ENCODE data around the gene PPP2R3B. TPM values are rescaled to one million over a fixed set of nuclear protein-coding genes. Genes with fewer than 3 reads are reported as not detected.

PPP2R3B gene
- total and polyA plus RNA-seq, 2 of the 13 experiments (the other 11 are each of a cell fraction or from before 2014, with no cell fraction given), result 17.0 to 21.4 TPM

DNA sequence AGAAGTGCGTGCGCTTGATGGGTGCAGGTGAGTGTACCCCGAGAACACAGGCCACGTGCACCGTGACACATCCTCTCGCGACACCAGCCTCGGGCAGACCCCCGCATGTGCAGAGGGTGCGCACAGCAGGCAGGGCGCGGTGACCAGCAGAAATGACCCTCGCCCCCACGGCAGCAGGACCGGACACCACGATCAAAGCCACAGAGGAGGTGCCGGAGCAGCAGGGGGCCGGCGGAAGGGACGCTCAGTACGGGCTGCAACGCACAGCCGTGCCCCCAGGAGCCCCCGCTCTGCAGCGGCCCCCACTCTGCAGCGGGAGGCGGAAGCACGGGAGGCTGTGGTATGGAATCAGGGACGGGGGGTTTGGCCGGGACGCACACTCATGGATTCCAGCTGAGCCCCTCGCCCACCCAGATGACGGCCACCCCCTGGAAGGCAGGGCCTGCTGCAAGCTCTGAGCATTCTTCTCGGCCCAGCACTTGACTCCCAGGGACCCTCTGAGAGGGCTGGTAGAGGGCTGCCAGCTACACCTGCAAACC lies 17.1 kb downstream of the PPP2R3B start:
- 95% methylated on average over 24 of the region's 34 CpGs for WGBS (ENCODE audit: low lambda C conversion rate)
- intact Hi-C loops (cut with micrococcal nuclease; ENCODE audit: unreplicated experiment), result loop anchor here (10.0 kb wide), 1 partner anchor 45 kb away; no protein-coding TSS in a partner anchor
- no peak for FAIRE-seq
- ATAC-seq, result no peak
- H3K27me3 ChIP-seq (ENCODE audit: control insufficient read depth in 1 of 2, insufficient read depth in 2 of 2, low read length in 2 of 2), result no peaks in the 10 kb centered on the region; a peak in 1 of 5 replicates
- TF ChIP-seq ZNF335 (CRISPR knock-in tag; IDR thresholded peaks at IDR 0.05), result no peak
- TF ChIP-seq NFIC (IDR thresholded peaks at IDR 0.05; ENCODE audit: low read length), result no peak
- no peak for TF ChIP-seq TCF7 (IDR thresholded peaks at IDR 0.05; ENCODE audit: low read depth)
- no peak for TF ChIP-seq ZNF337 (CRISPR knock-in tag; IDR thresholded peaks at IDR 0.05; ENCODE audit: borderline replicate concordance, low read depth)
- TF ChIP-seq NBN (conservative IDR thresholded peaks at IDR 0.05), result no peak
- TF ChIP-seq ZNF326 (CRISPR knock-in tag; IDR thresholded peaks at IDR 0.05; ENCODE audit: borderline replicate concordance), result no peak
- TF ChIP-seq, protein P1, sequence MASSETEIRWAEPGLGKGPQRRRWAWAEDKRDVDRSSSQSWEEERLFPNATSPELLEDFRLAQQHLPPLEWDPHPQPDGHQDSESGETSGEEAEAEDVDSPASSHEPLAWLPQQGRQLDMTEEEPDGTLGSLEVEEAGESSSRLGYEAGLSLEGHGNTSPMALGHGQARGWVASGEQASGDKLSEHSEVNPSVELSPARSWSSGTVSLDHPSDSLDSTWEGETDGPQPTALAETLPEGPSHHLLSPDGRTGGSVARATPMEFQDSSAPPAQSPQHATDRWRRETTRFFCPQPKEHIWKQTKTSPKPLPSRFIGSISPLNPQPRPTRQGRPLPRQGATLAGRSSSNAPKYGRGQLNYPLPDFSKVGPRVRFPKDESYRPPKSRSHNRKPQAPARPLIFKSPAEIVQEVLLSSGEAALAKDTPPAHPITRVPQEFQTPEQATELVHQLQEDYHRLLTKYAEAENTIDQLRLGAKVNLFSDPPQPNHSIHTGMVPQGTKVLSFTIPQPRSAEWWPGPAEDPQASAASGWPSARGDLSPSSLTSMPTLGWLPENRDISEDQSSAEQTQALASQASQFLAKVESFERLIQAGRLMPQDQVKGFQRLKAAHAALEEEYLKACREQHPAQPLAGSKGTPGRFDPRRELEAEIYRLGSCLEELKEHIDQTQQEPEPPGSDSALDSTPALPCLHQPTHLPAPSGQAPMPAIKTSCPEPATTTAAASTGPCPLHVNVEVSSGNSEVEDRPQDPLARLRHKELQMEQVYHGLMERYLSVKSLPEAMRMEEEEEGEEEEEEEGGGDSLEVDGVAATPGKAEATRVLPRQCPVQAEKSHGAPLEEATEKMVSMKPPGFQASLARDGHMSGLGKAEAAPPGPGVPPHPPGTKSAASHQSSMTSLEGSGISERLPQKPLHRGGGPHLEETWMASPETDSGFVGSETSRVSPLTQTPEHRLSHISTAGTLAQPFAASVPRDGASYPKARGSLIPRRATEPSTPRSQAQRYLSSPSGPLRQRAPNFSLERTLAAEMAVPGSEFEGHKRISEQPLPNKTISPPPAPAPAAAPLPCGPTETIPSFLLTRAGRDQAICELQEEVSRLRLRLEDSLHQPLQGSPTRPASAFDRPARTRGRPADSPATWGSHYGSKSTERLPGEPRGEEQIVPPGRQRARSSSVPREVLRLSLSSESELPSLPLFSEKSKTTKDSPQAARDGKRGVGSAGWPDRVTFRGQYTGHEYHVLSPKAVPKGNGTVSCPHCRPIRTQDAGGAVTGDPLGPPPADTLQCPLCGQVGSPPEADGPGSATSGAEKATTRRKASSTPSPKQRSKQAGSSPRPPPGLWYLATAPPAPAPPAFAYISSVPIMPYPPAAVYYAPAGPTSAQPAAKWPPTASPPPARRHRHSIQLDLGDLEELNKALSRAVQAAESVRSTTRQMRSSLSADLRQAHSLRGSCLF (CRISPR knock-in tag; IDR thresholded peaks at IDR 0.05; ENCODE audit: borderline replicate concordance), result no peak
- TF ChIP-seq ZNF839 (CRISPR knock-in tag; IDR thresholded peaks at IDR 0.05; ENCODE audit: borderline replicate concordance), result no peak
- no peak for TF ChIP-seq FOXJ3 (CRISPR knock-in tag; IDR thresholded peaks at IDR 0.05; ENCODE audit: borderline replicate concordance)
- no peak for TF ChIP-seq ZSCAN29 (CRISPR knock-in tag; conservative IDR thresholded peaks at IDR 0.05)
- TF ChIP-seq RXRA (CRISPR knock-in tag; IDR thresholded peaks at IDR 0.05), result no peak
- TF ChIP-seq ZNF101 (CRISPR knock-in tag; IDR thresholded peaks at IDR 0.05; ENCODE audit: borderline replicate concordance, low read depth), result no peak
- TF ChIP-seq SNAI1 (CRISPR knock-in tag; IDR thresholded peaks at IDR 0.05; ENCODE audit: borderline replicate concordance), result no peak
- TF ChIP-seq FOXA1 (IDR thresholded peaks at IDR 0.05), result no peak
- no peak for TF ChIP-seq FOXA1 (CRISPR knock-in tag; IDR thresholded peaks at IDR 0.05)
- no peak for TF ChIP-seq ARNT2 (CRISPR knock-in tag; IDR thresholded peaks at IDR 0.05; ENCODE audit: low read depth)
- TF ChIP-seq, protein P2, sequence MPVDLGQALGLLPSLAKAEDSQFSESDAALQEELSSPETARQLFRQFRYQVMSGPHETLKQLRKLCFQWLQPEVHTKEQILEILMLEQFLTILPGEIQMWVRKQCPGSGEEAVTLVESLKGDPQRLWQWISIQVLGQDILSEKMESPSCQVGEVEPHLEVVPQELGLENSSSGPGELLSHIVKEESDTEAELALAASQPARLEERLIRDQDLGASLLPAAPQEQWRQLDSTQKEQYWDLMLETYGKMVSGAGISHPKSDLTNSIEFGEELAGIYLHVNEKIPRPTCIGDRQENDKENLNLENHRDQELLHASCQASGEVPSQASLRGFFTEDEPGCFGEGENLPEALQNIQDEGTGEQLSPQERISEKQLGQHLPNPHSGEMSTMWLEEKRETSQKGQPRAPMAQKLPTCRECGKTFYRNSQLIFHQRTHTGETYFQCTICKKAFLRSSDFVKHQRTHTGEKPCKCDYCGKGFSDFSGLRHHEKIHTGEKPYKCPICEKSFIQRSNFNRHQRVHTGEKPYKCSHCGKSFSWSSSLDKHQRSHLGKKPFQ (CRISPR knock-in tag; IDR thresholded peaks at IDR 0.05; ENCODE audit: insufficient replicate concordance), result no peak
- no peak for TF ChIP-seq JDP2 (CRISPR knock-in tag; IDR thresholded peaks at IDR 0.05; ENCODE audit: borderline replicate concordance)
- no peak overlapping the region for H3K9ac ChIP-seq (ENCODE audit: insufficient read depth, low read depth, low read length)
- no peak overlapping the region for H3K4me2 ChIP-seq (ENCODE audit: low read depth, low read length)
- no TSS peak for BruUV-seq (replicated peaks)
- ChIA-PET CTCF (ENCODE audit: low intra/inter-chr PET ratio, low total read pairs) (no interaction called here), POLR2A (no interaction called here)
- 0 out of 2 replicates have a peak, but pooled peaks cover 3% of the 10 kb centered on the region for H4K20me1 ChIP-seq (ENCODE audit: insufficient read depth, low read length)
- H3K9me3 ChIP-seq (ENCODE audit: low read length), result no peaks in the 10 kb centered on the region
- peaks cover 7% of the 10 kb centered on the region for H3K79me2 ChIP-seq (ENCODE audit: insufficient read depth, low read length)
- no peak for DNase-seq (ENCODE audit: low spot score)
- no peak overlapping the region for H3K4me3 ChIP-seq (replicated peaks in 1 of 3; ENCODE audit: insufficient read depth in 1 of 3, low read depth in 2 of 3, low read length in 3 of 3)
- H3K36me3 ChIP-seq (replicated peaks in 1 of 2; ENCODE audit: control insufficient read depth in 1 of 2, insufficient read depth in 2 of 2, low read length in 2 of 2), result no peaks in the 10 kb centered on the region
- H3K27ac ChIP-seq (ENCODE audit: extremely low read length, insufficient read depth, low read length), result no peak overlapping the region
- peaks cover 22% of the 10 kb centered on the region for H3K4me1 ChIP-seq (ENCODE audit: insufficient read depth, low read length)
- H2AFZ ChIP-seq (ENCODE audit: low read length), result no peak overlapping the region
- in situ Hi-C loops (cut with HindIII; ENCODE audit: extremely low pct_ligation_motif_present, low pct_unique_long_range_greater_than_20kb), result no loop called here

Measured in HepG2 (cell line).